ENCODE data around the gene PRDM16.

The PRDM16 gene

DNA sequence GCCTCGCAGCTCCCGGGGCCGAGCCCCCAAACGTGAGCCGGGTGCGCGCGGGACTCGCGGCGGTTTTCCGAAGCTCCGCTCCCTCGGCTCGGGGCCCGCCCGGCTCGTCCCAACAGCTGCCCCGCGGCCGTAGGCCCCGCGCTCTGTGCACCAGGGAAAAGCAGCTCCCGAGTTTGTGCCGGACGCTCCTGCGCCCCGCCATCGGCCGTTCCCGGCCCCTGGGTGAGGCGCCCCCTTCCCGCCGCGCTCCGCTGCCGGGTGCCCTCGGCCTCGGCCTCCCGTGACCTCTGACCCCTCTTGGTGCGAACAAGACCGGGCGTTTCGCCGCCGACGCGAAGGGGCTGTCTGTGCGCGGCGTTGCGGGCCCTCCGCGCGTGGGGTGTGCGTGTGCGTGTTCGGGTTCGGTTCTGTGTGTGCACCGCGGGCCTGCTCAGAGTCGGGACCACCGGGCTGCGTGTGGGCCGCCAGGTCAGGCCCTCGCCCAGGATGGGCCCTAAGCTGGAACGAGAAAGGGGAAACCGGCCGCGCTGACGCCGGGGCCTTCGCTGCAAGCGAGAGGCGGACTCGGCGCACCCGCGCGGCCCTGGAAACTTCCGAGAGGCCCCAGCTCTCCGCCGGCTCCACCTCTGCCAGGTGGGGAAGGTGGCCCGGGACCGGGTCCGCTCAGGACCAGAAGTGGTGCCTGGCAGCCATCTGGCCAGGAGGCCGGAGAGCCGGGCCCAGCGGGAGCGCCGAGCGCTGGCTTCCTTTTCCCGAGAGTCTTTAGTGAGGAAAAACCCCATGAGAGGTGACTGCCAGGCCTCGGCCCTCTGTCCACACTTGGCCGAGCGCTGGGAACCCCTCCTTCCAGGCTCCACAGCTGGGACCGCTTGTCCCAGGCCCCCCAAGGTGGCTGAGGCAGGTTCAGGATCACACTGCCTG lies 1.9 kb downstream of the PRDM16 start:
- DNase-seq: no peak

DNA sequence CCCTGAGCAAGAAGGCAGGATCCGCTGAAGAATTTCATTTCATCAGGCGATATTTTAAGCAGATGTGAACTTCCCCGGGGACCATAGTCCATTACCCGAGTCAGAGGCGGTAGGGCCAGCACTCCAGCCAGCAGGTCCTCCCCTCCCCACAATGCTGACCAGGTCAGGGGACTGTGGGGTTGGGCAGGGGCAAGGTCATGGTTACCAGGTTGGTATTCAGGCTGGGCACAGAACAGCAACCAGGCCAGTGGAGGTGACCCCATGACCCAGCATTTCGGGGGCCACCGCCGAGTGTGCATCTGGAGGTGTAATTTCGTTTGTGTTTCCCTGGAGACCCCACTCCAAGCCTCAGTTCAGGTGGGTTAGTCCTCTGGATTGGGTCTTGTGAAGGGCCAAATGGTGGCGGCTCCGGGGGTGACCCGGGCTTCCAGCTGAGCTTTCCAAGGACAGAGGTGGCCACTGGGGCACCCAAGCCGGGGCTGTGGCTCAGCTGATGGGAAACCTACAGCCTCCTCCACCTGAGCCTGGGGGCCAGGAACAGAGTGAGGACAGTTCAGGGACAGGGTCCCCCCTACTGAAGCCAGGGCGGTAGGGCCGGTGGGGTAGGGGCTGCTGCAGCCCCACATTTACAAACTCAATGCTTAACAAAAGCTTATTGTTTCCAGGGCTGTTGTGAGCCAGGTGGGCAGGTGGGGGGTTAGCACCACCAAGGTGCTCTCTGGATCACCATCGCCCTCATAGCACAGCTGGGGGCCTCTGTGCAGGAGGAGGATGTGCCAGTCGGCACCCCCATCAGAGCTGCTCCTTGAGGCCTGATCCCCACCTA lies 2.8 kb downstream of the PRDM16 start:
- no peak for DNase-seq

DNA sequence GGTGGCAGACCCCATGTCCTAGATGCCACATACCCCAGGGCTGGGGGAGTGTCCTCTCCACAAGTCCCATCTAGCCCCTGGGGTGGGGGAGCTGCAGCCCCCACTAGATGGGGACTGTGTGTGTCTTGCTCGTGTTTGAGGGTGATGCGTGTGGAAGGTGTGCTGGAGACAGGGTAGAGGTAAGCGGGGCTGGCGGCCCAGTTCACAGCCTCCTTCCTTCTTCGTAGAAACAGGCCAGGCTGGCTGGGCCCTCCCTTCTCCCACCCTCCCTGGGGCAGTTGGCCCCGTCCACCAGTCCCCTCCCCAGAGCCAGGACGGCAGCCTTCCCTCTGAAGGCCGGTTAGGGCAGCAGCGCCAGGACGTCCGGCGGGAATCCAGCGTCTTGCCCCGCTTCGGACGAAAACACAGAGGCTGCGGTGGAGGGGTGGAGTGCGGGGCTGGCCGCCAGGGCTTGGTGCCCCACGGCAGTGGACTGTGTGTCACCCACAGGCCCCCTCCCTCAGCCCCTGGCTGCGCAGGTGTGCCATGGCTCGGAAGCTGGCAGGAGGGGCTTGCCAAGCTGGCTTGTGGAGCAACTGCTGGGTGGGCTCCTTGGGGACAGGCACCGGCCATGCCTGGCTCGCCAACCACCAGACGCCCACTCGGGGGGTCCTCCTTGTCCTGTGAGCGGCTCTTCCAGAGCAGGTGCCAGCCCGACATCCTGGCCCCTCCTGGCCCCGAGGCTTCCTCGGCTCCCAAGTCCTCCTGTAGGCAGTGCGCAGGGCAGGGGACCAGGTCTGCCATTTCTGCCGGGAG lies 3.6 kb downstream of the PRDM16 start:
- DNase-seq: no peak

DNA sequence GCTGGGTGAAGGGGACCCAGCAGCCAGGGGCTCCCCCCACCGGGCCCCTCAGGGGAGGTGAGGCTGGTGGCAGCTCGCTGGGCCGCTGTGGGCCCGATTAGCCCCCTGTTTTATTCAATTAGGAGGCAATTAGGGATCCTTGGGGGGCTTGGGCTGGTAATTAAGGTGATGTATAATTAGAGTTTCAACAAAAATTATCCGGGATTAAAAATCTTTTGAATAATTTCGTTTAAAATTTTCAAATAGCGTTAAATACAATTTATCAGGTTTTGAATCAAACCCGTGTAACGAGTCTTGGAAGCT lies 4.1 kb downstream of the PRDM16 start:
- no peak for DNase-seq

DNA sequence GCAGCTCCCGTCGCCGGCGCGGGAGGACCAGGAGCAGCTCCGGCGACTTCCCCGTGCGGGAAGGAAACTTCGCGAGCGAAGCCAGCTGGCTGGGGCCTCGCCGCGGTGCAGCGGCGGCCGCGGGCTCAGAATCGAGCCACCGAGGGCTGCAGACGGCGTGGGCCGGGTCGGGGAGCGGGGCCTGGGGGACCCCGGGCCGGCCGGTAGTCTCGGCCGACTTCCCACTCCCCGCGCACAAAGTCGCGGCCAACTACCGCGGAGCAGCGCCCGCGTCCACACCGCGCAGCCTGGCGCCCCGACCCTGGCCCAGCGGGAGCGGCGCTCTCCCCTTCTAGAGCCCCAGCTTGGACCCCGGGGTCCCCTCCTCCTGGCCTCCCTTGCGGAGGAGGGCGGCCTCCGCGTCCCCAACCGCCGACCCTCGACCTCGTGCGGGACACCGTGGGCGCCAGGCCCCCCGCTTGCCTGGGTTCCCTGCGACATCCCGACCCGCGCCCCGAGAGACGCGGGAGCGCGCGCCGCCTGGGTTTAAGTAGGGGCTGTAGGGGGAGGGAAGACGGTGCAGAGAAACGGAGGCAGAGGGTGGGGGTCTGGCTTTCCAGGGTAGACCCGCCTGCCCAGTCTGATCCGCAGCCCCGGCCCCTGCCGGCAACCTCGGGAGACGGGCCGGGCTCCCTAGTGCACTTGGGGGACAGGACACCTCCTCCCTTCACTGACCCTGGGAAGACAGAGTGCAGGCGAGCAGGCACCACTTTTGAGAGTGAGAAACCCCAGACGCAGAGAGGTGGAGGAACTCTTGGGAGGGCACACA lies 4.7 kb downstream of the PRDM16 start:
- no peak for DNase-seq

DNA sequence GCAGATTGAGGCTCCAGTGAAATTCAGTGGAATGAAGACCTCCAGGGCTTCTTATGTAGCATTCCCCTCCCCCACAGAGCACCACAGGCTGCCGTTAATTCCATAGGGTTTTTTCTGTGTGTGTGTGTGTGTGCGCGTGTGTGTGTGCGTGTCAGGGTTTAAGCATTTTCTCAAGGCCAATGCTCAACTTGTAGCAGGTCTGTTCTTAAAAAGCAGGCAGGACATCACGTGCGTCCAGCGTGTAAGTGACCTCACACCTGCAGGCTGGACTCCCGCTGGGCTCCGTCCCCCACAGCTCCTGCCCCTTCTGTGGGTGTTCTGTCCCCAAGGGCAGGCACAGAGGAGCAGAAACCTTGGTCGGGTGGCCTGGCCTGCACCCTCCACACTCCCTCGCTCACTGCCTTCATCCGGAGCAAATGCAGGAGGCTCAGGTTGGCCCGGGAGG lies 5.3 kb downstream of the PRDM16 start:
- no peak for DNase-seq

DNA sequence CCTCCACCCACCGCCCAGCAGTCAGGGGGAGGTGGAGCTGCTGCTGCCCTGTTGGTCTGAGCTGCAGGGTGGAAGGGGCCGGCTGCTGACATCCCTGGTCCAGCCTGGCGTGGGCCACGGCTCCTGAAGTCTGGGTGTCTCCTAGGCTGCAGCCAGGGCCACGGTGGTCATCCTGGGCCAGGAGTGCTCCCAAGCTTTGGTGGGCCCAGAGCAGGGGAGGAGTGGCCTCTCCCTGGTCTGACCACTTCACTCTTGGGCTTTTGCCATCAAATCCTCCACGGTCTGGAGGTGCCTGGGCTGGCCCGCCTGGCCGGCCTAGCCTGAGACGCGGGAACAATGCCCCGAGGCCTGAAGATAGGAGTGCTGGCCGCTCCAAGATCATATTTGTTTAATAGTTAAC lies 5.8 kb downstream of the PRDM16 start:
- no peak for DNase-seq

DNA sequence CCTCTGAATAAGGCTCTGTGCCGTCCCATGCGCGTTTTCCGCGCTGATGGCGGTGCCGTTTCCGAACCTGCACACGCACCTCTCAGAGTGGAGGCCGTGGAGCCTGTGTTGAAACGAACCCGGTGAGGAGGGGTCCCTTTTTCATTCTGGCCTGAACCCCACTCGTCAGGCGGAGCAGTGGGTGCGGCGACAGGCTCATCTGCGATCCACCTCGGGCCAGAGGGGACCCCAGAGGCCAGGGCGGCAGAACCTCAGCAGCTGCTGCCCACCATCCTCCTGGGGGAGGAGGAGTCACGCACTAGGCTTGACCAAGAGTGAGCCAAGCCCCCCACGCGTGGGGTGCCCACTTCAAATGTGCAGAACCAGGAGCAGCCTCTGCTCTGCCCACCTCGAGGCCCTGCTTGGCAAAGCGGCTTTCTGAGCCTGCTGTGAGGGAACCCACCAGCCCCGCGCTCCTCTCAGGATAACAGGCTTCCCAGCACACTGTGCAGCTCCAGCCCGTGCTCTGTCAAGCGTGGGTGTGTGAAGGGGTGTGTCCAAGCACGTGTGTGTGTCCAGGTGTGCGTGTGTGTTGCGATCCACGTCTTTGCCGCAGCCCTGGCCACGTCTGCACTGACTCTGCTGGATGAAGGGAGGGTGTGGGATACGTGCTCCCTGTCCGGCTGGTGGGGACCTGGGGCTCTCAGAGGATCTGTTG lies 6.8 kb downstream of the PRDM16 start:
- no peak for DNase-seq

DNA sequence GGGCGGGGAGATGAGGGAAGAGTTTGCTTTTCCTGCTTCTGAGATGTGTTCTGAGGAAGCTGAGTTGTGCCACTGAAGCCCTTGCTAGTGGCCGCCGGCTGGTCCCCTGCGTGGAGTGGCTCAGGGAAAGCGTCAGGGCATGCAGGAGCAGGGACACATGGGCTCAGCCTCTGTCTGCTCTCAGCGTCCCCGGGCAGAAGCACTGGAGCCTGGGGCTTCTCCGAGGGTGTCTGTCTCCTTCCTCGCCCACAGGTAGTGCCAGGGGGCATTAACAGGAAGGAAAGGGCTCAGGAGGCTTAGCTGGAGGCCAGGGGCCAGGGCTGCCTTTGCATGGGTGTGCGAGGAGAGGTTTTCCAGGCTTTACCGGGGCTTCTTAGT lies 7.3 kb downstream of the PRDM16 start:
- DNase-seq: no peak

DNA sequence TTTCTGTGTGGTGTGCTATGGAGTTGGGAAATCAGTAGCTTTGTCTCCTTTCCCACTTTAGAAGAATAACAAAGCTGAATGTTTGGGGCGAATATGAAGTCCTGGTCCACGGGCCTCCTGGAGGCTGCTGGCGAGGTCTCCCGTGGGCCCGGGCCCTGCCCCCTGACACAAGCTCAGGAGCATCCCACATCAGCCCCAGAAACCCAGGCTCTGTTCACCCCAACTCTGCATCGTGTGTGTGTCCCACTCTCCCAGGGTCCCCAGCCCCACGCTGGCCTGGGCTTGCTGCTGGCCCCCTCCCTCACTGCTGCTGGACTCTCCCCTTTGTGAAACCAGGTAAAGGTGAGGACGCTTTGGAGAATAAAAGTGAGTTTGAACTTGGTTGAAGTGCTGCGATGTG lies 8.1 kb downstream of the PRDM16 start:
- DNase-seq: no peak

DNA sequence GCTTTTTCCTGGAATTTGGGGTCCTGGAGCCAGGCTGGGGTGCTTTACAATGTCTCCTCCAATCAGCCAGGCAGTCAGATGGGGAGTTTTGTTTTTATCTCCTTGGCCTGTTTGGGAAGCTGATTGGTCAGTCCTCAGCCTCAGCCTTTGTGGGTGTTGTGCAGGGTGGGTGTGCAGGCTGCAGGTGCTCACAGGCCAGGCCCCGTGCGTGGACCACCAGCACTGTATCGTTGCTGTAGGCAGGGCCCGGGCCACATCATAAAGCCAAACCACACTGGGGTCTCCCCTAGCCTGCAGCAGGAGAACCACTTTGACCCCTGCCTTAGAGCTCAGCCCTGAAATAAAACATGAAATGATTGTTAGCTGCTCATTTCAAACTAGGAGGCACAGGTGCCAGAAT lies 8.6 kb downstream of the PRDM16 start:
- DNase-seq: no peak

DNA sequence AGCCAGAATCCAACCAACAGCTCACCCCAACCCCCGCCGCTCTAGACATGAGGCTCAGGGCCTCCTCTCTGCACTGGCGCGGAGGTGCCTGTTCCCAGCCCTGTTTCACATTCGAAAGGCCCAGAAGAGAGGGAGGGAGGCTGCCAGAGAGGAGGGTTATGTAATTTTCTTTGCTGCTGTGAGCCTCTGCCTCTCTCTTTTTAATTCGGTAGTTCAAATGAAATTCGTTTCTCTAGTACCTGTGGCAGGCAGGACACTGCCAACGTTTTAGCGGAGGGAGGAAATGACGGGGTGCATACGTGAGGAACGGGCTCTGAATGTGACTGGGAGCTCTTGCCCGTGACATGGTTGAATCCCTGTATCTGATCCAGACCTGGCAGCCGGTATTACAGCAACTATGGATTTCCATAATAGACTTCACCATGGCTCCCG lies 9.4 kb downstream of the PRDM16 start:
- DNase-seq: peak in 1 of 5 experiments; percentile 9

DNA sequence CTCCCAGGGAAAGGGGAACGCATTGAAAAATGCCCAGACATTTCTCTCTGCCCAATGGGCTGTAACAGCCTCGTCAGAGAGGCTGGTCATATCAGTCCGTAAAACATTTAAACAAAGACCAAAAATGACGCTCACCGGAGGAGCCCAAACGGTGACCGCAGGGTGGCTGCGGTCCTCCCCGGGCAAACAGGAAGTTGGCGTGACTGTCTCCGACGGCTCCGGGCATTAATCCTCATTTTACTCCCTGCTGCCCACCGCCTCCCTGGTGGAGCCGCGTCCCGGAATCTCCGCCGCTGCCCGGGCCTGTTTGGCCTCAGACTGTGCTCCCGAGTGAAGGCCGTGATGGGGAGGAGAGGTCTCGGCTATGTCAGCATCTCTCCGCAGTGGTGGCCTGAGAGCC lies 9.9 kb downstream of the PRDM16 start:
- no peak for DNase-seq

DNA sequence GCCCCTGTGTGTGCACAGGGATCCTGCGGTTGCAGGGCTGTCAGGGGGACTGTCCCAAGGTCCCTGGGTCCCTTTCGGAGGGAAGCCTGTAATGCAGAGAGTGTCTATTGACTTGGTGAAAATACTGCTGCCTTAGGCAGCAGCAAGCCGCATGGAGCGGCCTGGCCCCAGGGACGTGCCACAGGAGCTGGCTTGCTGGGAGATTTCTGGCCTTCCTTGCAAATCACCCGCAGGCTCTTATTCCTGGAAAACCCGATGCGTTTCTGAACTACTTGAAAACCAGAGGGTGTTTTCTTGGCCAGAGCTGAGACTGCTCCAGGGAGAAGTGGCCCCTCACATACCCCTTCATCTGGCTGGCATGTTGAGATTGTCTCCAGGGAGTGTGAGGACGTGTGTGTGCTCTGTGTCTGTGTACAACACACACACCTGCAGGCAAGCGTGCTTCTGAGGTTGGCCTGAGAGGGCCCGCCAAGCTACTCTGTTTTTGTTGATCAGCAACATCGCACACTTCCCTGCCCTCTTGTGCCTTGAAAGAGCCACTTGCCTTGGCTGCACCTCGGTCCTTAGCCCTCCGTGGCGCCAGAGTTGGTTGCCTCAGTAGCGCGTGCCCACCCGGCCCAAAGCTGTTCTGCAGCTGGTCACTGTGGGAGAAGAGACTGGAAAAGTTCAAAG lies 10.5 kb downstream of the PRDM16 start:
- DNase-seq: no peak

DNA sequence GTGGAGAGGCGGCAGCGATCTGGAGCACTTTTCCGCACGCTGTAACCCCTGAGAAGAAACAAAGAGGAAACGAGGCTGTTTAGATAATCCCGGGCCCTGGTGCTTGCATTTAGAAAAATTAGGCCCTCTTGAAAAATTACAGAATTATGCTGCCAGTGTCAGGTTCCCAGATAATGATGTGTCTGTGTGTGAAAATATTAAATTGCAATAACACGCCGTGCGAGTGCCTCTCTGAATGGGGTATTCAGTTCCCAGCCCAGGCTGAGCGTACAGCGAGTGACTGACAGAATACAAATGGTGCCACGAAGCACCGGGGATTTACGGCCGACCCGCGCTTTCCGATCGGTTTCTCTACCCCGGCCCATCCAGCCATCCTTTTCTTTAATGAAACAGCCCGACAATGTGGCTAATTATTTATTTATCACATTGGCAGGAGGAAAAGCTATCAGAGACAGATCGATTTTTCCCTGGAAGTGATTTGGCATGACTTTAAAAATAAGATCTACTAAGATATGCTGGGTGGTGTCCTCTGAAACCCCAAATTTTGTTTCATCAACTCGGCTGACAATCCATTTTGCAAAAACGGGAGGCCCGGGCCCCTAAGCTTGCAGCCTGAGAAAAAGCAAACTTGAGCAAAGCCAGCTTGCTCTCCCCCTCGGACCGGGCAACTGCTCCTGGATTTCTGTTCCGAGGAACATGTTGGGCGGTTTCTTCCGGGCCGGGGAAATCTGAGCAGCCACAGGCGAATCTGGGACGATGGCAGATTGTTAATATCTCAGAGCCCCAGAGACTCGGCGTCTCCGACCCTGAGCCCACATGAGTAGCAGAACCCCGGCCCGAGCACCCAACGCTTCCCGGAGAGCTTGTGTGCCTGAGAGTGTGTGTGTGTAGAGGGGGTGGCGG lies 11.3 kb downstream of the PRDM16 start:
- DNase-seq: no peak

DNA sequence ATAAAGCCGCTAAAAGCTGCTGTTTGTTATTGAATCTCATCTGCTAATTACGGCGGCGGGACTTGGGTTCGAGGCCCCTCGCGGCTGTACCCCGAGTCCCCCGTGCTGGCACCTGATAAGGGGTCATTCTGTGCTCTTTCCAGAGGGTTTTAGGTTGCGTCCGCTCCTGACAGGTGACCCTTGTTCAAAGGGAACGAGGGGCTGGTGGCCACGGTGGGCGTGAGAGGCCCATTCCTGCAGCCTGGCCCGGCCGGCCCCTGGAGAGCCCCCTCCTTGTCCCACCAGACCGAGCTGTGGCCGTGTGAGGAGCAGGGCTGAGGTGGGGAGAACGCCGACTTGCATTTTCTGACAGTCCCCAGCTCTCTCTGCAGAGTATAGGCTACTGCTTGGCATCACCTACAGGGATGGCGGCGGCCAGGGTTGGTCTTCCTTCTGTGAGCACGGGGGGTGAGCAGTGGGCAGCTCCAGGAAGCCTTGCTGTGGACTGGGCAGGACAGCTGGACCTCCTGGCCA lies 12.2 kb downstream of the PRDM16 start:
- DNase-seq: no peak

DNA sequence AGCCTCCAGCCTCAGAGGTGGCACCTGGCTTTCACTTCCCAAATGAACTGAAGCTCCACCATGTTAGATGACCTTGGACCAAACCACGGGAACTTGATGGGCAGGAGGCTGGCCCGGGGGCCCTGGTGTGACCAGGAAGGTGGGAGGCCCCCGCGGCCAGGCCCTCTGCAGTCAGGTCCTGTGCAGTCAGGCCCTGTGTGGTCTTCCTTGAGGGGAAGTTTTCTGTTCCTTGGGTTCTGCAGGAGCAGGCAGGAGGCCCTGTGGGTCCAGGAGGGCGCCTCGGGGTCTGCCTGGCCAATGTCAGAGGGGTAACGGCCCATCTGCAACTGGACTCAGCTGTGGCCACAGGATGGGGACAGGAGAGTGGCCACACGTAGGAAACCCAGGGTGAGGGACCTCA lies 13.0 kb downstream of the PRDM16 start:
- no peak for DNase-seq

DNA sequence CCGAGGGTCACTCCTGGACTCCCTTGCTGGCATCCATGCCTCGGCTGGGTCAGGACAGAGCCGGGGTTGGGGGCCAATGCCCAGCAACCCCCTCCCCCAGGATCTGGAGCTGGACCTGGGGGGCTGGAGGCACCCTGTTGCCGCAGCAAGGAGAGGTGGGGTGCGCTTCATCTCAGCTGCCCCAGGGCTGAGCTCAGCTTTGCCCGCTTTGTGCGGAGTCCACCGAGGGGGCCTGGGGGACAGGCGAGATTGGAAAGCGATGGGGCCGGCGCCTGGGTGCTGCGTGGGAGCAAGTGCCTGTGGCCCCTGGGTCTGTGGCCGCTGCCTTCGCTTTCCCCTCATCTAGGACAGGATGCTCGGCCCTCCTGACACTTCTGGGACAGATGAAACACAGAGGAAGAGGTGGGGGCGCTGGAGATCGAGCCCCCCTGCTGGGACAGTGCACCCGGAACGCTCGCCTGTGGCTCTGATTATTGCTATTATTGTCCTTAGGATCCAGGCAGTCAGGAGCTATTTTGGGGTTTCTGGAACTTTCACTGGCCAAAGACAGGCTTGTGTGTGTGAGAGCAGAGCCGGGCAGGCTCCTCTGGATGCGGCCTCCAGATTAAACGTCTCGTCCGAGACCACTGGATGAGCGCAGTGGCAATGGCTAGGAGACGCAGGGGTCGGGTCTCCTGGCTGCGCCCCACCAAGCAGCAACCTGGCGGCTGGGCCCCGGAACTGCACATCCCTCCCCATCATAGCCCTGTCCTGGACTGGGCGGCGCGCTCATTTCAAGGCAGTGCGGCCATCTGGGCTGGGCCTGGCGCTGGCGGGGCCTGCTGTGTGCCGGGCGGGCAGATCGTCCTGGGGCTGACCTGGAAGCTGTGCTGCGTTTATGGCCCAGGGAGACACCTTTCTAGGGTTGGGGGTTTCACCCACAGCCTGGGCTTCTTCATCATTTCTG lies 13.8 kb downstream of the PRDM16 start:
- DNase-seq: no peak

DNA sequence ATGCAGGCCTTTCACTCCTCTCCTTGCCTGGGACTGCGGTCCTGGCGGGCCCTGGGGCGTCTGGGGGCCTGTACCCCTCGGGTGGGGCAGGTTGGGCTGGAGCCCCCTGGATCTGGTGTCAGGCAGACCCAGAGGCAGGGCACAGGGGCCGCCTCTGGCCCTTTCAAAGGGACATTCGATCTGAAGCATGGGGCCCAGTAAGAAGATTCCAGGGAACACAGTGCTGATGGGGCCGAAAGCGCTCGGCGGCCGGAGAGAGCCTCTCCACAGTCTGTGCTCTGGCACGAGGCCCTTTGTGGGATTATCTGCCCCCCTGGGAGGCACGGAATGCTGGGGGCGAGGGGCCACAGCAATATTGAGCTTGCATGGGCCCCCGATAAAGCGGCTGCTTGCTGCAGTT lies 15.2 kb downstream of the PRDM16 start:
- DNase-seq: no peak
